ENCODE measurements around the gene PLEKHG7. TPM values are rescaled to one million over a fixed set of nuclear protein-coding genes. Genes with fewer than 3 reads are reported as not detected.
"Not testable (repeated sequence)": the region's sequence is repeated elsewhere in the genome, so short reads cannot be mapped to it uniquely, and the experiment has no call there.

PLEKHG7 gene
- total and polyA plus RNA-seq, 5 experiments from 2014 or later = not detected

DNA sequence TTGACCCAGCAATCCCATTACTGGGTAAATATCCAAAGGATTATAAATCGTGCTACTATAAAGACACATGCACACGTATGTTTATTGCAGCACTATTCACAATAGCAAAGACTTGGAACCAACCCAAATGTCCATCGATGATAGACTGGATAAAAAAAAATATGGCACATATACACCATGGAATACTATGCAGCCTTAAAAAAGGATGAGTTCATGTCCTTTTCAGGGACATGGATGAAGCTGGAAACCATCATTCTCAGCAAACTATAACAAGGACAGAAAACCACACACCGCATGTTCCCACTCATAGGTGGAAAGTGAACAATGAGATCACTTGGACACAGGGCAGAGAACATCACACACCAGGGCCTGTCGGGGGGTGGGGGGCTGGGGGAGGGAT lies 91.6 kb downstream of the PLEKHG7 start:
- H3K27me3 Mint-ChIP-seq, DNase-seq, H3K4me3 Mint-ChIP-seq, POLR2A ChIA-PET, ATAC-seq: not testable (repeated sequence)
- H3K4me1 Mint-ChIP-seq = peaks cover 9 to 24% (median 16%) of the 10 kb centered on the region in 4 donors
- H3K9me3 Mint-ChIP-seq = peaks cover 0 to 51% (median 31%) of the 10 kb centered on the region in 9 donors
- peaks cover 41 to 79% (median 69%) of the 10 kb centered on the region in 3 donors for H3K36me3 Mint-ChIP-seq
- H3K27ac Mint-ChIP-seq = peak overlapping the region in 1 of 10 donors; percentile 55

DNA sequence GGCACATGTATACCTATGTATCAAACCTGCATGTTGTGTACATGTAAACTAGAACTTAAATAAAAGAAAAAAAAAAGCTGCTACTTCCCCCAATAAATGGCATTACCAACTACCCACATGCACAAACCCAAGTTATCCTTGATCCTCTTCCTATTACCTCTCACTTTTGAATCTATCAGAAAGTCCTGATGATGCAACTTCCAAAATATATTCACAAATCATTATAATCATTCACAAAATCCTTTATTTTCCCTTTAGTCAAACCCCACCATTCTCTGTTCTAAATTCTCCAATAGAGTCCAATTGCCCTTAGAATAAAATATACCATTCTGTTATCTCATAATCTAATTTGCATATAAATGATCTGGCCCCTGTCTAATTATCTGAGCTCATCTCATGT lies 92.0 kb downstream of the PLEKHG7 start:
- Mint-ChIP-seq H3K4me3 (no peak overlapping the region), H3K4me1 (peaks cover 7 to 20% (median 12%) of the 10 kb centered on the region in 4 donors), H3K36me3 (peaks cover 41 to 77% (median 65%) of the 10 kb centered on the region in 3 donors), H3K9me3 (peaks cover 0 to 51% (median 31%) of the 10 kb centered on the region in 9 donors), H3K27ac (no peak overlapping the region), H3K27me3 (no peaks in the 10 kb centered on the region)
- POLR2A ChIA-PET = no interaction called here
- ATAC-seq = no peak
- no peak for DNase-seq

GRCh38 chr12:92796650-92797049 lies 93.9 kb downstream of the PLEKHG7 start:
- Mint-ChIP-seq H3K9me3 (peaks cover 0 to 35% (median 19%) of the 10 kb centered on the region in 9 donors), H3K4me1 (peaks cover 0 to 7% (median 4%) of the 10 kb centered on the region in 4 donors), H3K4me3 (no peak overlapping the region), H3K27ac (peak overlapping the region in 1 of 10 donors; percentile 52), H3K36me3 (peaks cover 27 to 75% (median 57%) of the 10 kb centered on the region in 3 donors), H3K27me3 (no peaks in the 10 kb centered on the region)
- DNase-seq (no peak), ATAC-seq (no peak)
- POLR2A ChIA-PET = no interaction called here

DNA sequence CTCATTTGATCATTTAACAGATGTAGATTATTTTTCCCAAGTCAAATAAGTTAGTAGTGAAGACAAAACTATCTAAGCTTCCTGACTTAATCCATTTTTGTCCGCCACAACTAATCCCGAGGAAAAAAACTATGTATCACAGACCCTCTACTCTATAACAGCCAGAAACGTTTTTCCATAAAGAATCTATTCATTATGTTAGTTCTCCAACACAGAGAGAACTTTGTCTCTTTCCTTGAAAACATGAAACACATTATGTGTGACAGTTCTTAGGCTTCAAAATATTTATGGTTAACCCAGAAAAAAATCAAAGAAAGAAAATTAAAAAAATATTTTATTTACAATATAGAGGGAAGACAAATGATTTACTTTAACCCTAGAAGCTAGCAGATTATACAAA lies 100.1 kb downstream of the PLEKHG7 start:
- POLR2A ChIA-PET = no interaction called here
- no peak overlapping the region for H3K27ac Mint-ChIP-seq
- ATAC-seq (no peak), DNase-seq (no peak)
- no peaks in the 10 kb centered on the region for H3K27me3 Mint-ChIP-seq
- H3K36me3 Mint-ChIP-seq = peaks cover 9 to 73% (median 41%) of the 10 kb centered on the region in 3 donors
- H3K4me3 Mint-ChIP-seq = no peak overlapping the region
- H3K4me1 Mint-ChIP-seq = no peaks in the 10 kb centered on the region
- no peaks in the 10 kb centered on the region for H3K9me3 Mint-ChIP-seq

- no peak for ATAC-seq
- POLR2A ChIA-PET = no interaction called here
- no peaks in the 10 kb centered on the region for H3K27me3 Mint-ChIP-seq
- H3K4me1 Mint-ChIP-seq = no peaks in the 10 kb centered on the region
- H3K27ac Mint-ChIP-seq = no peak overlapping the region
- H3K9me3 Mint-ChIP-seq = no peaks in the 10 kb centered on the region
- no peak for DNase-seq
- H3K4me3 Mint-ChIP-seq = no peak overlapping the region
- peaks cover 7 to 77% (median 49%) of the 10 kb centered on the region in 3 donors for H3K36me3 Mint-ChIP-seq
These were observed 101.1 kb downstream of the PLEKHG7 start for GRCh38 chr12:92803903-92804302.

GRCh38 chr12:92810370-92810769 lies 107.6 kb downstream of the PLEKHG7 start:
- peaks cover 0 to 3% (median 0%) of the 10 kb centered on the region in 4 donors for H3K4me1 Mint-ChIP-seq
- no peaks in the 10 kb centered on the region for H3K9me3 Mint-ChIP-seq
- H3K4me3 Mint-ChIP-seq = no peak overlapping the region
- POLR2A ChIA-PET = no interaction called here
- ATAC-seq (no peak), DNase-seq (no peak)
- no peaks in the 10 kb centered on the region for H3K27me3 Mint-ChIP-seq
- peak overlapping the region in 1 of 10 donors; percentile 46 for H3K27ac Mint-ChIP-seq
- peaks cover 11 to 84% (median 47%) of the 10 kb centered on the region in 3 donors for H3K36me3 Mint-ChIP-seq

GRCh38 chr12:92814584-92814983 lies 111.8 kb downstream of the PLEKHG7 start:
- POLR2A ChIA-PET = no interaction called here
- Mint-ChIP-seq H3K4me1 (peaks cover 0 to 3% (median 0%) of the 10 kb centered on the region in 4 donors), H3K9me3 (no peaks in the 10 kb centered on the region), H3K27ac (no peak overlapping the region), H3K27me3 (no peaks in the 10 kb centered on the region), H3K36me3 (peaks cover 9 to 77% (median 28%) of the 10 kb centered on the region in 3 donors), H3K4me3 (no peak overlapping the region)
- DNase-seq (no peak), ATAC-seq (no peak)

GRCh38 chr12:92821142-92821541 lies 118.4 kb downstream of the PLEKHG7 start:
- Mint-ChIP-seq H3K4me3 (no peak overlapping the region), H3K27me3 (no peaks in the 10 kb centered on the region), H3K27ac (no peak overlapping the region), H3K36me3 (peaks cover 4 to 26% (median 13%) of the 10 kb centered on the region in 3 donors), H3K4me1 (no peaks in the 10 kb centered on the region), H3K9me3 (no peaks in the 10 kb centered on the region)
- ATAC-seq (no peak), DNase-seq (no peak)
- POLR2A ChIA-PET = interaction anchor here (1.1 kb wide), 1 partner anchor 13 kb away, joined by 4 read pairs; no protein-coding TSS in a partner anchor

Other genes starting within 250 kb of the PLEKHG7 start
- 10 to 100 TPM; 17.4 to 22.0 TPM for gene EEA1, start 226.3 kb downstream of the PLEKHG7 start, total RNA-seq
- gene EEA1, start 226.3 kb downstream of the PLEKHG7 start, polyA plus RNA-seq = 10 to 100 TPM in 1 of 3 donors, 1 to 10 TPM in 2; 6.8 to 13.3 (median 7.9) TPM

Measured in naive thymus-derived CD8-positive, alpha-beta T cell (primary cell).